Heart right ventricle (tissue), 16 donors: Measurements from ENCODE around the gene METTL6. TPM values are rescaled to one million over a fixed set of nuclear protein-coding genes. Genes with fewer than 3 reads are reported as not detected.

ENCODE experiments used
- ATAC-seq, 8 donors: fragments of 200-7000 bp; cut with Tn5 transposase; one replicate each; pipeline ENCODE4 v1.9.1; 2020; ENCODE audit warnings: mild to moderate bottlenecking in 8 of 8, moderate library complexity in 8 of 8, moderate number of reproducible peaks in 1 of 8
- DNase-seq, 2 donors: peaks; one replicate each; pipeline ENCODE4 v3.0.0-alpha.2; 2020
- H3K27ac ChIP-seq, 10 donors: fragments of 200-600 bp; sonication (generic) in 2 of 10; one replicate each; pipeline versions ENCODE4 v1.5.0 to v1.8.0; 2020 to 2022; ENCODE audit warnings: mild to moderate bottlenecking in 3 of 10
- H3K27me3 ChIP-seq, 7 donors: fragments of 200-600 bp; one replicate each; pipeline ENCODE4 v1.8.0; 2021 to 2022; ENCODE audit warnings: mild to moderate bottlenecking in 2 of 7
- H3K36me3 ChIP-seq, 9 donors: fragments of 200-600 bp; sonication (generic) in 1 of 9; one replicate each; pipeline versions ENCODE4 v1.5.0 to v1.8.0; 2020 to 2022; ENCODE audit warnings: mild to moderate bottlenecking in 2 of 9
- H3K4me1 ChIP-seq, 9 donors: fragments of 200-600 bp; sonication (generic) in 1 of 9; one replicate each; pipeline versions ENCODE4 v1.5.0 to v1.8.0; 2020 to 2022; ENCODE audit warnings: mild to moderate bottlenecking in 4 of 9
- H3K4me3 ChIP-seq, 10 donors: fragments of 200-600 bp; sonication (generic) in 2 of 10; one replicate each; pipeline versions ENCODE4 v1.5.0 to v1.8.0; 2020 to 2022; ENCODE audit warnings: mild to moderate bottlenecking in 7 of 10, moderate library complexity in 2 of 10
- H3K9me3 ChIP-seq, 11 donors: fragments of 200-600 bp in 10 of 11; sonication (generic) in 2 of 11; one replicate each; pipeline versions ENCODE4 v1.5.0 to v1.8.0; 2013 to 2022; ENCODE audit warnings: mild to moderate bottlenecking in 2 of 11, control low read depth in 1 of 11, moderate library complexity in 1 of 11
- WGBS, 2 donors: extraction: QIAGEN DNeasy Blood & Tissue Kit; methylation state at CpG; one replicate each; pipeline ENCODE4 v1.1.7; 2013; ENCODE audit warnings: inconsistent platforms in 1 of 2; 5-methylcytosine and 5-hydroxymethylcytosine counted together
- intact Hi-C, 10 donors: fragments of 100-400 bp; cut with DNase I; formaldehyde crosslinking; loops; one replicate each; pipeline versions ENCODE4 v1.11.1 to v1.14.2; 2022
- polyA plus RNA-seq, 2 donors: library from polyadenylated mRNA; stranded (reverse); fragments of 200-250 nt; gene quantifications; one replicate each; pipeline ENCODE4 v1.2.3, GENCODE V29; 2013
- total RNA-seq, 10 donors: library from RNA; stranded (reverse); fragmentation: NEBNext Ultra II Directional in 3 of 10; extraction: Animal tissue kit (Norgen Biotek cat#: 25700) in 3 of 10; gene quantifications; one replicate each; pipeline versions ENCODE4 v1.2.1 to v1.2.4, GENCODE V29; 2021 to 2023
- TF ChIP-seq, protein P1 (sequence below), 9 donors: fragments of 200-600 bp; sonication (generic) in 2 of 9; IDR thresholded peaks; one replicate each; pipeline versions ENCODE4 v1.5.0 to v1.8.0; 2021 to 2022; ENCODE audit warnings: antibody characterized with exemption in 9 of 9, mild to moderate bottlenecking in 5 of 9, moderate library complexity in 1 of 9
- donor health status: Arrhythmogenic right ventricular cardiomyopathy.
- donor health status: ischemic (EF 13 %, LVEDD 7.1; RV severe dilation, severe dysfunction).
- donor health status: healthy with polysubstance abuse.
- donor health status: DM: no; HTN: yes; CAD: no.
- donor health status: DM: no; HTN: no; CAD: no.
- donor health status: ischemic (EF 25% LVEDD 6.9; RV normal size, moderate dysfunction).
- donor health status: ischemic (EF 25% LVEDD 5.7; RV mildly dilated, moderate dysfunction).
- donor health status: healthy.
- donor health status: DM: yes; HTN: yes; CAD: no.
- donor health status: Ischemic cardiomyopathy.
- donor health status: ischemic (EF 35%, LVEDD 5.7; RV mildly dilated, moderate dysfunction).
- donor health status: nonischemic (EF 11% LVEDD 7.7; RV severe dilation, severe dysfunction).
- donor health status: DM: yes; HTN: yes; CAD: no.
- donor health status: PGD.
- donor health status: ischemic (EF 29% LVEDD 5.4; RV normal size, mild dysfunction).
- donor health status: nonischemic (EF 23%, LVEDD 6.1; RV moderate dilation, normal function).

METTL6 gene
- total and polyA plus RNA-seq, 12 donors = 3.8 to 11.3 (median 9.4) TPM

DNA sequence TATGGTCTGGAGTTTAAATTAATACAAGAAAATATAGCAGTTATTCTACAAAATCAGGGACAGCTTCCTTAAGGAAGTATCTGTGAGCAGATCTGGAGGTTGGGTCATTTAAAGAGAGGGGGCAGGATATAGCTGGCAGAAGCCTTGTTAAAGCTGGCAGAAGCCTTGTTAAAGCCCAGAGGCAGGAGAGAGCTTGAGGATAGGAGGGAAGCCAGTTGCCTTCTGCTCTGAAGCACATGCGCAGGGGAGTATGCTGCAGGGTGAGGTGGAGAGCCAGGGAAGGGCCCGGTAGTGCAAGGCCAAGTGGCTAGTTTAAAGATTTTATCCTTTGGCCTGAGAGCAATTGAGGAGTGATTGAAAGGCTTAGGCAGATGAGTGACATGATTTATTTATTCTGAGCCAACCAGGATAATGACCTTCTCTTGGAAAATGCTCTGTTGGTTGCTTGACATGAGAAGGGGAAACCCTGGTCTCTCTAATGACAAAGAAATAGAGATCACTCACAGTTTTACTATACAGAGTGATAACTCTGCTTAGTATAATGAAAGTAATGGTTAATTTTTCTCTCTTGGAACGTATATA, 4.0 kb upstream of the METTL6 start:
- intact Hi-C loops = loop anchor here in 3 of 10 donors (5.0 to 10.0 kb wide), 2 partner anchors 123 to 126 kb away; no protein-coding TSS in a partner anchor
- Histone ChIP-seq H3K4me1 (peaks cover 5 to 58% (median 37%) of the 10 kb centered on the region in 9 donors), H3K27ac (peak overlapping the region in 1 of 10 donors; percentile 25), H3K36me3 (peaks cover 0 to 66% (median 42%) of the 10 kb centered on the region in 9 donors), H3K27me3 (no peaks in the 10 kb centered on the region), H3K9me3 (no peaks in the 10 kb centered on the region), H3K4me3 (no peak overlapping the region)
- 68 to 70% methylated on average over 3 of the region's 3 CpGs for WGBS, 2 donors
- ATAC-seq (peak in 2 of 8 donors; percentile 37 to 45), DNase-seq (no peak)
- TF ChIP-seq, protein P1, sequence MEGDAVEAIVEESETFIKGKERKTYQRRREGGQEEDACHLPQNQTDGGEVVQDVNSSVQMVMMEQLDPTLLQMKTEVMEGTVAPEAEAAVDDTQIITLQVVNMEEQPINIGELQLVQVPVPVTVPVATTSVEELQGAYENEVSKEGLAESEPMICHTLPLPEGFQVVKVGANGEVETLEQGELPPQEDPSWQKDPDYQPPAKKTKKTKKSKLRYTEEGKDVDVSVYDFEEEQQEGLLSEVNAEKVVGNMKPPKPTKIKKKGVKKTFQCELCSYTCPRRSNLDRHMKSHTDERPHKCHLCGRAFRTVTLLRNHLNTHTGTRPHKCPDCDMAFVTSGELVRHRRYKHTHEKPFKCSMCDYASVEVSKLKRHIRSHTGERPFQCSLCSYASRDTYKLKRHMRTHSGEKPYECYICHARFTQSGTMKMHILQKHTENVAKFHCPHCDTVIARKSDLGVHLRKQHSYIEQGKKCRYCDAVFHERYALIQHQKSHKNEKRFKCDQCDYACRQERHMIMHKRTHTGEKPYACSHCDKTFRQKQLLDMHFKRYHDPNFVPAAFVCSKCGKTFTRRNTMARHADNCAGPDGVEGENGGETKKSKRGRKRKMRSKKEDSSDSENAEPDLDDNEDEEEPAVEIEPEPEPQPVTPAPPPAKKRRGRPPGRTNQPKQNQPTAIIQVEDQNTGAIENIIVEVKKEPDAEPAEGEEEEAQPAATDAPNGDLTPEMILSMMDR (IDR thresholded peaks at IDR 0.05) = no peak

- intact Hi-C loops = loop anchor here in 3 of 10 donors (5.0 to 10.0 kb wide), 2 partner anchors 124 to 127 kb away; no protein-coding TSS in a partner anchor
- peaks cover 5 to 65% (median 40%) of the 10 kb centered on the region in 9 donors for H3K4me1 ChIP-seq
- TF ChIP-seq, protein P1 (IDR thresholded peaks at IDR 0.05) = no peak
- no peaks in the 10 kb centered on the region for H3K9me3 ChIP-seq
- ATAC-seq (no peak), DNase-seq (no peak)
- no peak overlapping the region for H3K4me3 ChIP-seq
- peaks cover 0 to 59% (median 39%) of the 10 kb centered on the region in 9 donors for H3K36me3 ChIP-seq
- no peaks in the 10 kb centered on the region for H3K27me3 ChIP-seq
- 49 to 50% methylated on average over 1 of the region's 1 CpG for WGBS, 2 donors
- H3K27ac ChIP-seq = peak overlapping the region in 1 of 10 donors; percentile 25
These were observed 3.3 kb upstream of the METTL6 start for GRCh38 chr3:15430624-15431023.

DNA sequence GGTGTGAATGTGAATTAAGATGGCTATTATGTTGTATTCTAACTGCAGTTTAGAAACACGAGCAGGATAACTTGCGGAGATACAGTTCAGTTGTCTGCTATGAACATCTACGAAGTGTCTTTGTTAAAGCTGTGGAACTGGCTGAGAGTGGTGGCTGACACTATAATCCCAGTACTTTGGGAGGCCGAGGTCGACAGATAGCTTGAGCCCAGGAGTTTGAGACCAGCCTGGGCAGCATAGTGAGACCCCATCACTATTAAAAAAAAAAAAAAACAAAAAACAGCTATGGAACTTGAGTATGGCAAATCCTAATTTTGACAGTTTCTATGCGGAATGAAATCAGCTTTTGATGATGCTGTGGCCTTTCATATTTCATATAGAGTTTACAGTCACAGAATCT, 1.7 kb upstream of the METTL6 start:
- TF ChIP-seq, protein P1 (IDR thresholded peaks at IDR 0.05) = no peak
- Histone ChIP-seq H3K27ac (no peak overlapping the region), H3K9me3 (no peaks in the 10 kb centered on the region), H3K27me3 (no peaks in the 10 kb centered on the region), H3K4me3 (peak overlapping the region in 6 of 10 donors; percentile 75 to 100 (median 90)), H3K4me1 (peaks cover 5 to 72% (median 44%) of the 10 kb centered on the region in 9 donors), H3K36me3 (peaks cover 0 to 58% (median 31%) of the 10 kb centered on the region in 9 donors)
- ATAC-seq (no peak), DNase-seq (no peak)
- intact Hi-C loops = loop anchor here in 6 of 10 donors (5.0 kb wide), 3 partner anchors 113 to 133 kb away; no protein-coding TSS in a partner anchor
- 89 to 95% methylated on average over 6 of the region's 6 CpGs for WGBS, 2 donors

- peaks cover 0 to 58% (median 33%) of the 10 kb centered on the region in 9 donors for H3K36me3 ChIP-seq
- peak overlapping the region in 3 of 10 donors; percentile 77 to 96 (median 90) for H3K27ac ChIP-seq
- H3K4me1 ChIP-seq = peaks cover 5 to 69% (median 43%) of the 10 kb centered on the region in 9 donors
- WGBS, 2 donors = 21 to 30% methylated on average over 9 of the region's 9 CpGs
- no peaks in the 10 kb centered on the region for H3K27me3 ChIP-seq
- H3K4me3 ChIP-seq = peak overlapping the region; percentile 75 to 100 (median 90)
- H3K9me3 ChIP-seq = no peaks in the 10 kb centered on the region
- ATAC-seq = peak in 4 of 8 donors; percentile 3 to 36 (median 14)
- intact Hi-C loops = loop anchor here in 6 of 10 donors (5.0 kb wide), 3 partner anchors 114 to 134 kb away; no protein-coding TSS in a partner anchor
- TF ChIP-seq, protein P1 (IDR thresholded peaks at IDR 0.05) = no peak
- DNase-seq = no peak
These were observed 1.2 kb upstream of the METTL6 start for GRCh38 chr3:15428539-15428938.
